ENCODE measurements around the gene RANBP9.

Gene RANBP9

DNA sequence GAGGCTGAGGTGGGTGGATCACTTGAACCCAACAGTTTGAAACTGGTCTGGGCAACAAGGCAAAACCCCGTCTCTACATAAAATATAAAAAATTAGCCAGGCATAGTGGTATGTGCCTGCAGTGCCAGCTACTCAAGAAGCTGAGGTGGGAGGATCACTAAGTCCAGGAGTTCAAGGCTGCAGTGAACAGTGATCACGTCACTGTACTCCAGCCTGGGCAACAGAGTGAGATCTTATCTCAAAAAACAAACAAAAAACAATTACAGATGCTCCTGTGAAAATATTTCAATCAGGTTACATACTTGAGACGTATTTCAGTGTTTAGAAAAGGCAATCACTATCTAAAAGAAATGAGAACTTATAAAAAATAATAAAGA lies 33.8 kb downstream of the RANBP9 start:
- DNase-seq: no peak

DNA sequence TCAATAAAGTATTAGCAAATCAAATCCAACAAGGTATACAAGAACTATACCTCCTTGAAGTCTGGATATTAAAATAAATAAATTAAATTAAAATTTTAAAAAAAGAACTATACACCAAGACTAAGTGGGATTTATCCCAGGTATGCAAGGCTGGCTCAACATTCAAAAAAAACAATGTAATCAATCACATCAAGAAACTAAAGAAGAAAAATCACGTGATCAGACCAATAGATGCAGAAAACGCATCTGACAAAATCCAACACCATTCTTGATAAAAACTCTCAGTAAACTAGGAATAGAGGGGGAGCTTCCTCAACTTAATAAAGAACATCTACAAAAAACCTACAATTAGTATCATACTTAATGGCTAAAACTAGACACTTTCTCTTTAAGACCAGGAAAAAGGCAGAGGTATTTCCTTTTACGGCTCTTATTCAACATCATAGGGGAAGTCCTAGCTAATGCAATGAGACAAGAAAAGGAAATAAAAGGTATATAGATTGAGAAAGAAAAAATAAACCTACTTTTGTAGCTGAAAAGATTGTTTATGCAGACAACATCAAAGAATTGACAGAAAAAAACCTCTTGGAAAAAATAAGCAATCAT lies 35.0 kb downstream of the RANBP9 start:
- no peak for DNase-seq

DNA sequence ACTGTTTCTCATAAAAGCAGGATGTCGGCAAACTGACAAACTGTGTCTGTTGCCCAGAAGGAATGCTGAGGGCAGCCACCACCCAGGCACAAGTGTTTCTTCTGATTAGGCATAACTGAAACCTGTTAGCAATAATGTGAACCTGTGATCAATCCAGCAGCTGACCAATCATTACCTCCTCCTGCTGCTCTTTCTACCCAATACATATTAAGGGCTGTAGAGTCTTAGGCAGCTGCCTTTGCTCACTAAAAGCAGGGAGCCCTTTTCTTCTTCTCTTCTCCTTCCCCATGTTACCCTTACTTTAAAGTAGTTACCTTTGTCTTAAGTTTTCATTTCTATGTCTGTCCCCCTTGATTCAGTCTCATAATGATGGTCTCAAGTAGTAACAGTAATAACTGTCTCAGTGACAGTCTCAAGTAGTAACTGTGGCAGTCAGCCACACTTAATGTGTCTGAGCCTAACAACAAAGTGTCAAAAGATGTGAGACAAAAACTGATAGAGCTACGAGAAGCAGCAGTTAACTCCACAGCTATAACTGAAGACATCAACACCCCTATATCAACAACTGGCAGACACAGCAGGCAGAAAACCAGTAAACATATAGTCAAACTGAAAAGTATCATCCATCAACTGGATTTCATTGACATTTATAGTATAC lies 37.0 kb downstream of the RANBP9 start:
- no peak for DNase-seq

DNA sequence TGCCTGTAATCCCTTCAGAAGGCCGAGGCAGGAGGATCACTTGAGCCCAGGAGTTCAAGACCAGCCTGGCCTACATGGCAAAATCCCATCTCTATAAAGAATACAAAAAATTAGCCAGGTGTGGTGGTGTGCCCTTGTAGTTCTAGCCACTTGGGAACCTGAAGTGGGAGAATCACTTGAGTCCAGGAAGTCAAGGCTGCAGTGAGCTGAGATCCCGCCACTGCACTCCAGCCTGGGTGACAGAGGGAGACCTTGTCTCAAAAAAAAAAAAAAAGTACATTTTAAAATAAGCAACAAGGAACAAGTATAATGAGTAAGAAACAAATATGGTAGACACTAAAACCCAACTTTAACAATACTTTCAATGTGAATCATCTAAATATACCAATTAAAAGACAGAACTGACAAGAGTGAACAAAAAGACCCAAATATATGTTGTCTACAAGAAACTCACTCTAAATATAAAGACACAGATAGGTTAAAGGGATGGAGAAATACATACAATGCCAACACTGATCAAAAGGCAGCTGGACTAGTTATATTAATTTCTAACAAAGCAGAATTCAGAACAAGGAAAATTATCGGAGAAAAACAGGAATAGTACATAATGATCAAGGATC lies 37.7 kb downstream of the RANBP9 start:
- no peak for DNase-seq

DNA sequence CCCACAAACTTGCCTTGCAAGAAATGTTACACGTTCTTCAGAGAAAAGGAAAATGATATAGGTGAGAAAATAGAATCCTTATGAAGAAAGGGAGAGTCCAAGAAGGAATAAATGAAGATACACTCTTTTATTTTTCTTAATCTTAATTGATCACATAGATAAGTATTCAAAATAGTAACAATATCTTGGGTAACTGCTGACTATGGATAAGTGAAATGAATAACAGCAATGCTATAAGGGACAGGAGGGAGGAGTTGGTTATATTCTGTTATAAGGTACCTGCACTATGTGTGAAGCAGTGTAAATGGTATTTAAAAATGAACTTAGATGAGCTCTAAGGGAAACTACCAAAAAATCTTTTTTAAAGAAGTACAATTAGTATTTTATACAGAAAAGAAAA lies 38.3 kb downstream of the RANBP9 start:
- DNase-seq: no peak

DNA sequence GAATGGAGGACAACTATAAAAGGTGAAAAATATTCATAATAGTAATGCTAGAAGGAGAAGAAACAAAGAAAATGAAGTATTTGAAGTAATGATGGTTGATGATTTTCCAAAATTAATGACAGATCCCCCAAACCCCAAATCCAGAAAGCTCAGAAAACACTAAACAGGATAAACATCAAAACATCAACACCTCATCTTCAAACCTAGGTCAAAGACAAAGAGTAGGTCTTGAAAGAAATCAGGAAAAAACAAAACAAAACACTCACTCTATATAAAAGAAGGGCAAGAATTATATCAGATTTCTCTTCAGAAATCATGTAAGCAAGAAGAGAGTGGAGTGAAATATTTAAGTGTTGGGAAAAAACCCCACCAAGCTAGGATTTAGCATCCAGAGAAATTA lies 38.7 kb downstream of the RANBP9 start:
- no peak for DNase-seq

DNA sequence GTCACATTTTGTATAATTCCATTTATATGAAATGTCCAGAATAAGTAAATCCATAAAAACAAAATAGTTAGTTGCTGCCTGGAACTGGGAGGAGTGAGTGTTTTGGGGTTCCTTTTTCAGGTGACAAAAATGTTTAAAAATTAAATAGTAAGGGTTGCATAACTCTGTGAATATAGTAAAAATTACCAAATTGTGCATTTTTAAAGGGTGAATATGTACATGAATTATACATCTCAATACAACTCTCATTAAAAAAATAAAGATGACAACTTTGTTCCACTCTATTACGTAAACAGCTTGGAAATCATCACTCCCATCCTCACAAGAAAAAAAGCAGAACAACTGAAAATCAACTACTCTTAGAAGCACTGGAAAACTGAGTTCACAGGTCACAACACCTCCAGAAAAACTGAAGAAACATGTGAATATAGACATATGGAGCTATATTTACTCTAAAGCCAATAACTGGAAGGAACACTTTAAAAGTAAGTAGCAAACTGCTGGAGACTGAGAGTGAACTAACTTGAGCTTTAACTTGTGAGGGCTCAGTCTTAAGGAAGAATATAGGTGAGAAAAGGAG lies 40.0 kb downstream of the RANBP9 start:
- no peak for DNase-seq

DNA sequence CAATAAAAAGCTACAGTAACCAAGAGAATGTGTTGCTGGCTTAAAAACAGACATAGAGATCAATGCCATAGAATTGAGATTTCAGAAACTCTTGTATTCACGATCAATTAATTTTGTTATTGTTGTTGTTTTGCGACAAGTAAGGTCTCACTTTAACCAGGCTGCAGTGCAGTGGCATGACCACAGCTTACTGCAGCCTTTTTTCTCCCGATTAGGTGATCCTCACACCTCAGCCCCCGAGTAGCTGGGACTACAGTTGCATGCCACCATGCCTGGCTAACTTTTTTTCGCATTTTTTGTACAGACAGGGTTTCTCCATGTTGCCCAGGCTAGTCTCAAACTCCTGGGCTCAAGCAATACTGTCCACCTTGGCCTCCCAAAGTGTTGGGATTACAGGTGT lies 42.2 kb downstream of the RANBP9 start:
- no peak for DNase-seq

DNA sequence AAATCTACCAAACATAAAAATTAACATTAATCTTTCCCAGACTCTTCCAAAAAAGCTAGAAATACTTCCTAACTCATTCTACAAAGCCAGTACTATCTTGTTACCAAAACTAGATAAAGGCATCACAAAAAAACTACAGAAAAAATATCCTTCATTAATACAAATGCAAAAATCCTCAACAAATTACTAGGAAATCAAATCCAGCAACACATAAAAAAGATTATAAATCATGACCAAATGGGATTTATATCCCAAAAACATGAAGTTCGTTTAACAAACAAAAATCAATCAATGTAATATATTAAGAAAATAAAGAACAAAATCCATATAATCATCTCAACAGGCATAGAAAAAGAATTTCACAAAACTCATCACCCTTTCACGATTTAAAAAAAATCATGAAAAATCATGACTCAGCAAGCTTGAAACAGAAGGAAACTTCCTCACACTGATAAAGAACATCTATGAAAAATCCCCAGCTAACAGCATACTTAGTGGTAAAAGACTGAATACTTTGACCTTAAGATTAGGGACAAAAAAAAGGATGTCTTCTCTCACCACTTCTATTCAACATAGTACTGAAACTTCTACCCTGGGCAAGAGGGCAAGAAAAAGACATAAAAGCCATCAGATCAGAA lies 43.2 kb downstream of the RANBP9 start:
- DNase-seq: no peak

DNA sequence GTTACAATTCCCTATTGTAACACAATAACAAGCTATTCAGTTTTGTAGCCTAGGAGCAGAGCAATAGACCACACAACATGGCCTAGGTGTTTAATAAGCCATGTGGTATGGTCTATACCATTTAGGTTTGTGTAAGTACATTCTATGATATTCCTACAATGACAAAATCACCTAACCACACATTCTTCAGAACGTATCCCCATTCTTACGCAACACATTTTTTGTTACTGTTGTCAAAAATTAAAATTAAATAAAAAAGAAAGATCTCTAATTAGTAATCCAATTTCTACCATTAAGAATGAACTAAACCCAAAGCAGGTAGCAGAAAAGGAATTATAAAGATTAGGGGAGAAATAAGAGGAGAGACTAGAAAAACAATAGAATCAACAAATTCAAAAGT lies 44.0 kb downstream of the RANBP9 start:
- DNase-seq: no peak

DNA sequence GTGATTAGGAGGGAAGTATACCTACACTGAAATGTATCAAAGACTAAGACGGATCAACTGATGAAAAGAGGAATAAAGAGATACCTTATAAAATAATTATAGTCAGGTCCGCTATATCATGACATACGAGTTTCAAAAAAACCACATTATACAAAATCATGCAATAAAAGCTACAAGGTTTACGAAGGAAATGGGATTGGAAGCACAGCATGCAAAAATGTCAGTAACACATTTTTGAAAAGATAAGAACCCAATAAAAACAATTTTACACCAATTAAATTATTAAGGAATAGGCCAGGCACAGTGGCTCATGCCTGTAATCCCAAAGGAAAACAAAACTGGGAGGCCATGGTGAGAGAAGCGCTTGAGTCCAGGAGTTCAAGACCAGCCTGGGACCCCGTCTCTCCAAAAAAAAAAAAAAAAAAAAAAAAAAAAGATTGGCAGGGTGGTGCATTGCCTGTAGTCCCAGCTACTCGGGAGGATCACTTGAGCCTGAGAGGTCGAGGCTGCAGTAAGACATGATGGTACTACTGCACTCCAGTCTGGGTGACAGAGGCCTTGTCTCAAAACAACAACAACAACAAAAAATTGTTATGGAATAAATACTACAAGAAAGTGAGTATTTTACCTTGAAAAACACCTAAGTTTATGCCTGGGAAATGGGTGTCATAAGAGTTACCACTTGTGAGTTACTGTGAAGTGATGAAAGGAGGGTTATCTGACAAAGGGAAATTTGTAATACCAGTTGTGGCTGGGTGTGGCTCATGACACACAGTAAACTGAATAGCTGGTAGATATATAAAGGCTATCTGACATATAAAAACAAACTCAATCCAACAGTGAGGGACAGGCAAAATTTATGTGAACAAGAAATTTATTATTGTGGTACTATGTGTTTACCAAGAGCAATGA lies 45.2 kb downstream of the RANBP9 start:
- DNase-seq: no peak

DNA sequence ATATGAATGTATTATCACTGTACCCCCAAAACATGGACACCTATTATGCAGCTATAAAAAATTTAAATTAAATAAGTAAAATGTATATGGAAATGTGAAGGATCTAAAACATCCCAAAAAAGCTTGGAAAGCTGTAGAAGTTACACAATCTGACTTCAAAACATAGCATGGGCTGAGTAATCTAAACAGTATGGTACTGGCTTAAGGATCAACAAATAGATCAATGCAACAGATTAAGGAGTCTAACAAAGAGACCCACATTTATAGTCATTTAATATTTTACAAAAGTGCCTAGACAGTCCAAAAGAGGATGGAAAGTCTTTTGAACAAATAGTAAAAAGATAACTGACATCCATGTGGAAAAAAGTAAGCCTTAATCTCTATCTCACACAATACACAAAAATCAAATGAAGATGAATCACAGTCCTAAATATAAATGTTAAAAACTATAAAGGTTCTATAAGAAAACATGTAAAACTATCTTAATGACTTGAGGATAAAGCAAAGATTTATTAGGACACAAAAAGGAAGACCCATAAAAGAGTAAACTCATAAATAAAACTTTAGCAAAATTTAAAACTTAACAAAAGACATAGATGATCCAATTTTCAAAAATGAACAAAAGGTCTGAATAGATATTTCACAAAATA lies 46.8 kb downstream of the RANBP9 start:
- DNase-seq: no peak

DNA sequence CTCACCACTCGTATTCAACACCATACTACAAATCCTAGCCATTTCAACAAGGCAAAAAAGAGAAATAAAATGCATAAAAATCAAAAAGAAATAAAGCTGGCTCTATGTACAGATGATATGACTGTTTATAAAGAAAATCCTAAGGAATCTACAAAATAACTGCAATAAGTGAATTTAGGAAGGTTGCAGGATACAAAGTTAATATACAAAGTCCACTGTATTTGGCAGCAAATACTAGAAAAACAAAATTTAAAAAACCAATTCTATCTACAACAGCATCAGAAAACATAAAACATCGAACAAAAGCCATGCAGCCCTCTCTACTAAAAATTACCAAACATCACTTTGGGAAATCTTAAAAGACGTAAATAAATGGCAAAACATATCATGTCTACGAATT lies 47.6 kb downstream of the RANBP9 start:
- no peak for DNase-seq

DNA sequence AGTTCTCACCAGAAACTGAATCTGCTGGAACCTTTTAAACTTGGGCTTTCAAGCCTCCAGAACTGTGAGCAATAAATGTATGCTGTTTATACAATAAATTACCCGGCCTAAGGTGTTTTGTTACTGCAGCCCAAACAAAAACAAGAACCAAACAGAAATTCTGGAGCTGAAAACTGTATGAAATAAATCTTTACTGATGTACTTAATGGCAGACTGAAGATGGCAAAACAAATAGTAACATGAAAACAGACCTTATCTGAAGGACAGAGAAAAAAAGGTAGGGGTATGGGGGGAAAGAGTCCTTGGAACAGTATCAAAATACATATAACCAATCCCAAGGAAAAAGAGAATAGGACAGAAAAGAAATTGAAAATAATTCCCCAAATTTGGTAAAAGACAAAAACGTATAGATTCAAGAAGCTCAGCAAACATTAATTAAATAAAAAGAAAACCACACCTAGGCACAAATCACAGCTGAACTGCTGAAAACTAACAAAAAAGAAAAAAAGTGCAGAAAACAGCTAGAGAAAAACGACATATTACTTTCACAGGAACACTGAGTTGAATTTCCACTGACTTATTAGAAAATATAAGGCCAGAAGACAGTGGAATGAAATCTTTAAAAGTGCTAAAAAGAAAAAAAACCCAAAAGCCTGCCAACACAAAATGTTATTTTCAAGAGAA lies 48.8 kb downstream of the RANBP9 start:
- DNase-seq: no peak

DNA sequence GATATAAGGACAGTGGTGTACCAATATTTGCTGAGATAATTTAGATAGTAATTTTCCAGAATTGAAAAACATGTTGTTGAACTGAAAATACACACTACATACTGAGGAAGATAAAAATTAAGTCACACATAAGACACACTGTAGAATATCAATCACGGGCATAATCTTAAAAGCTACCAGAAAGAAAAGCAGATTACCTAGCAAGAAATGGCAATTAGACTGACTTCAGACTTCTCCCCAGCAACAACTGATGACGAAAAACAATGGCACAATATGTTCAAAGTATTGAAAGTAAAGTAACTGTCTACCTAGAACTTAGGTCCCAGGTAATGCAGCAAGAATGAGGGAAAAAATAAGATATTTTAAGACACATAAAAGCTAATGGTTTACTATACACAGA lies 50.0 kb downstream of the RANBP9 start:
- DNase-seq: no peak

DNA sequence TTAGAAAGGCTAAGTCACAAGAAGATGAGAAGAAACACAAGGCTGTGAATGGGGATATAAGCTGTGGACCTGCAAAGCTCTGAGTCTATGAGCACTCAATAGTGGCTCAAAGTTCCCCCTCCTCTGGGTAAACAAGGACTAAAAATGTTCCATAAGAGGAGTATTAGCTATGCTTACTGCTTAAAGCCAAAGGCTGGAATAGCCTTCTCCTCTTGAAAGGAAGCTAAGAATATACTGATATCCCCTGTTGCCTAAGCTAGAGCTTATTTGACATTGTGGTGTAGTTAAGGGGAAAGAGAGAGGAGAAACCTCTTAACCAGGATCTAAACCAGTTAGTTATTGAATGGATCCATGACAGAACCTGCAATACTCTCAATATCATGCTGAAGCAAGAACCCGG lies 50.7 kb downstream of the RANBP9 start:
- no peak for DNase-seq

DNA sequence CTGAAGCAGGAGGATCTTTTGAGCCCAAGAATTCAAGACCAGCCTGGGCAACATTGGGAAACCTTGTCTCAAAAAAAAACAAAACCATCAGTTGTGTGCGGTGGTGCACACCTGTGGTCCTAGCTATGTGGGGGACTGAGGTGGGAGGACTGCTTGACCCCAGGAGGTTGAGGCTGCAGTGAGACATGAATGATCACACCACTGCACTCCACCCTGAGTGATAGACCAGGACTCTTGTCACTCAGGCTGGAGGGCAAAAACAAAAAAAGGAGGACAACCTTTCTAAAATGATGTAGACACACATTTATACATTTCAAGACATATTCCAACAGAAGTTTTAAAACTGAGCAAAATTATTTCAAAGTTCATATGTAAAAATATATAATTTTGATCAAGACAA lies 51.4 kb downstream of the RANBP9 start:
- DNase-seq: no peak

DNA sequence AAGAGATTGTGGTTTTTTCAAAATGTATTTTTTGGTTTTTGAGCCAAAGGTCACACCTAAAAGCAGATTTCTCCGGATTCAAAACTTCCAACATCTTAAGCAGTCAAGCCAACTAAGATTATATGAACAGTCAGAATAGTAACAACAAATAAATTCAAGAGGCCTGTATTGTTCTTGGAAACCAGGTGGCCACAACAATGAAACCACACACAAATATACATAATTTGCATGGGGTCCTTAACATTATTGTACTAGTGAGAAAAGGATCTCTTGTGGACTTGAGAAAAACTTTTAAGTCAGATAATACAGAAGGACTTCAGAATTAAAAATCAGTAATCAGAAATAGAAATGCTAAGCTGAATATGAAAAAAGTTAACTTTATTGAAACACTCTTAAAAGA lies 55.9 kb downstream of the RANBP9 start:
- DNase-seq: no peak

DNA sequence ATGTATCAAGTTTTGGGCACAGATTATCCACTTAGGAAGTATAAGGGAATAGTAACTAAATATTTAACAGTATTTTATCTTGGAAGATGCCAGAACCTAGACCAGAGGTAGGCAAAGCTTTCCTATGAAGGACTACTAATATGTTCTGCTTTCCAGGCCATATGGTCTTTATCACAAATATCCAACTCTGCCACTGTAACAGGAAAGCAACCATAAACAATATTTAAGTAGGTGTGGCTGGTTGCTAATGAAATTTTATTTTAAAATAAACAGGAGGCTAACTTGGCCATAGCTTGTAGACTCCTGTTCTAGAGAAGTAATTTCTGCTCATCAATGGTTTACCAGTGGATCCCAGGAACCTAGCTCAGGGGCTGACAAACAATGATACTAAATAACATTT lies 57.1 kb downstream of the RANBP9 start:
- no peak for DNase-seq

DNA sequence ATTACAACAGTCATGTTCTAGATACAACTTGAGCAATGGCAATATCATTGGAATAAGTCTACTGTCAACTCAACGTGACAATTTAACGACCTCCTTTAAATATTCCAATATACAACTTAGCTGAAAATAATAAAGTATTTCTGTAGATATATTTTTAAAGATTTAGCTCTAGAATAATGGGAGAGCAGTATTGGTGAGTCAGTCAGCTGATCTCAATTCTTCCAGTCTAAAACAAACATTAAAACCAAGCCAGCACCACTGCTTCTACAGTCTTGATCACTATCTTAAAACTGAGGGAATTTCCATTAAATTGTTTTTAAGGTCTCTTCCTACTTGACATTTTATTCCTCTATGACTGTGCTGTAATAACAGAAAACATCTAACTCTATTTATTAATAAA lies 58.3 kb downstream of the RANBP9 start:
- no peak for DNase-seq

DNA sequence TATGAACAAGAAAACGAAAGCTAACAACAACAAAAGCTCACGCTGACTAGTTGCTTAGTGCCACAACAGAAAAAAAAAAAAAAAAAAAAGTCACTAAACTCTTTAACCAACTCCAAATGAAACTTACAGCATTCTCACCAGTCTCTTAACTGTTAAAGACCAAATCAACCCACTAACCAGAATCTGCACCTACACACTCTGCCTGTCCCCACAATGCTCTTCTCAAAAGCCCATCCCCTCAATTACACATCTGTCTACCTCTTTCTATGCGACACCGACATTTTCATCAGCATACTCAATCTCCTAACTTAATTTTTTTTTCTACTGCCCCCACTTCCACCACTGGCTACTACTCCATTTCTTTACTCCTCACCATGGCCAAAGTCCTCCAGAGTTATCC lies 62.2 kb downstream of the RANBP9 start:
- DNase-seq: no peak

DNA sequence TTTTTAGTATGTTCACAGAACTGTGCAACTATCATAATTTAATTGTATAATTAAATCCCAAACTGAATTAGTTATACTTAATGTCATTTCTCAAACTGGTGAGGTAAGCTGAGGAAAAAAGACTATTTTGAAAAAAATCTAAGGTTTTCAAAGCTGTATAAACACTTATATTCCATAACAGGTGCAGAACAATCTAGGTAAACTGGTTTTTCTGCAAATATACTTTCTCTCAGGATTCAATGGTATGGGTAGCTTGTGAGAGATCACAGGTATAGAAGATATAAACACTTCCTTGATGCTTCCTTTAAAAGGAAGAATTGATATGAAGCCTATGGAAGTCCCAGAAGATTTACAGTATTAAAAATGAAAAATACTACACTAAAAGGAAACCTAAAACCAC lies 62.8 kb downstream of the RANBP9 start:
- no peak for DNase-seq
